Left ventricle myocardium inferior (tissue), 1 donor: ENCODE results near the gene FGD5. TPM values are rescaled to one million over a fixed set of nuclear protein-coding genes. Genes with fewer than 3 reads are reported as not detected.

Source experiments
- DNase-seq: peaks from one replicate; pipeline ENCODE4 v3.0.0-alpha.2; 2020
- H3K27ac ChIP-seq: fragments of 200-600 bp; replicated peaks from 2 replicates; pipeline ENCODE4 v1.8.0; 2021
- H3K27me3 ChIP-seq: fragments of 200-600 bp; 2 replicates; pipeline ENCODE4 v1.8.0; 2021; ENCODE audit warnings: low read depth
- H3K36me3 ChIP-seq: fragments of 200-600 bp; 2 replicates; pipeline ENCODE4 v1.8.0; 2021
- H3K4me1 ChIP-seq: fragments of 200-600 bp; 2 replicates; pipeline ENCODE4 v1.8.0; 2021
- H3K4me3 ChIP-seq: fragments of 200-600 bp; 2 replicates; pipeline ENCODE4 v1.8.0; 2021; ENCODE audit warnings: mild to moderate bottlenecking, moderate library complexity
- H3K9me3 ChIP-seq: fragments of 200-600 bp; replicated peaks from 2 replicates; pipeline ENCODE4 v1.8.0; 2021
- CTCF ChIP-seq: fragments of 200-600 bp; IDR thresholded peaks from 2 replicates; pipeline ENCODE4 v1.8.0; 2021; ENCODE audit warnings: antibody characterized with exemption, mild to moderate bottlenecking, borderline replicate concordance
- intact Hi-C: fragments of 100-400 bp; cut with micrococcal nuclease; formaldehyde crosslinking; loops from one replicate; pipeline ENCODE4 v1.11.0; 2022
- total RNA-seq: library from RNA; stranded (reverse); fragmentation: NEBNext Ultra II Directional; extraction: Animal tissue kit (Norgen Biotek cat#: 25700); gene quantifications from one replicate; pipeline ENCODE4 v1.2.1, GENCODE V29; 2021
- donor health status: DM: no; HTN: yes; CAD: no; lungs with severe emphysema.

The FGD5 gene
- total RNA-seq, 1 donor from 2014 or later, result 13.9 TPM

GRCh38 chr3:14792691-14793121 is 26.1 kb upstream of the FGD5 start:
- no peaks in the 10 kb centered on the region for H3K36me3 ChIP-seq
- H3K27me3 ChIP-seq, result peaks cover 35% of the 10 kb centered on the region
- no peak for TF ChIP-seq CTCF
- DNase-seq, result no peak
- no peak overlapping the region for H3K4me3 ChIP-seq
- no peaks in the 10 kb centered on the region for H3K9me3 ChIP-seq
- H3K27ac ChIP-seq, result peak overlapping the region; percentile 81
- H3K4me1 ChIP-seq, result peaks cover 47% of the 10 kb centered on the region
- intact Hi-C loops, result loop anchor here (5.0 kb wide), 1 partner anchor 130 kb away; no protein-coding TSS in a partner anchor

GRCh38 chr3:14793126-14793857 is 25.5 kb upstream of the FGD5 start:
- intact Hi-C loops, result loop anchor here (5.0 kb wide), 1 partner anchor 129 kb away; no protein-coding TSS in a partner anchor
- H3K27ac ChIP-seq, result peak overlapping the region; percentile 81

GRCh38 chr3:14793858-14794234 is 24.9 kb upstream of the FGD5 start:
- H3K27ac ChIP-seq, result peak overlapping the region; percentile 81
- intact Hi-C loops, result loop anchor here (5.0 kb wide), 1 partner anchor 128 kb away; no protein-coding TSS in a partner anchor
- peaks cover 47% of the 10 kb centered on the region for H3K4me1 ChIP-seq
- no peaks in the 10 kb centered on the region for H3K9me3 ChIP-seq
- no peak for DNase-seq
- peaks cover 28% of the 10 kb centered on the region for H3K27me3 ChIP-seq
- no peaks in the 10 kb centered on the region for H3K36me3 ChIP-seq
- H3K4me3 ChIP-seq, result no peak overlapping the region
- no peak for TF ChIP-seq CTCF

More at GRCh38 chr3:14793126-14793857, 25.5 kb upstream of the FGD5 start:
- peaks cover 47% of the 10 kb centered on the region for H3K4me1 ChIP-seq
- H3K36me3 ChIP-seq, result no peaks in the 10 kb centered on the region
- DNase-seq, result peak; percentile 48
- no peak overlapping the region for H3K4me3 ChIP-seq
- no peak for TF ChIP-seq CTCF
- peaks cover 33% of the 10 kb centered on the region for H3K27me3 ChIP-seq
- H3K9me3 ChIP-seq, result no peaks in the 10 kb centered on the region

- DNase-seq, result no peak
- Histone ChIP-seq H3K27me3 (peaks cover 24% of the 10 kb centered on the region), H3K9me3 (no peaks in the 10 kb centered on the region), H3K4me3 (no peak overlapping the region), H3K27ac (peak overlapping the region; percentile 81), H3K4me1 (peaks cover 47% of the 10 kb centered on the region), H3K36me3 (no peaks in the 10 kb centered on the region)
- TF ChIP-seq CTCF, result no peak
- intact Hi-C loops, result loop anchor here (5.0 kb wide), 1 partner anchor 128 kb away; no protein-coding TSS in a partner anchor
Observed at GRCh38 chr3:14794435-14794834, 24.3 kb upstream of the FGD5 start.

- no peak for TF ChIP-seq CTCF
- Histone ChIP-seq H3K4me1 (peaks cover 46% of the 10 kb centered on the region), H3K36me3 (no peaks in the 10 kb centered on the region), H3K27me3 (peaks cover 19% of the 10 kb centered on the region), H3K27ac (no peak overlapping the region), H3K4me3 (no peak overlapping the region), H3K9me3 (no peaks in the 10 kb centered on the region)
- intact Hi-C loops, result no loop called here
- DNase-seq, result no peak
Observed at GRCh38 chr3:14795996-14796395, 22.8 kb upstream of the FGD5 start.
